Thoracic aorta (tissue), 2 donors: Measurements from ENCODE around the gene KLF5. TPM values are rescaled to one million over a fixed set of nuclear protein-coding genes. Genes with fewer than 3 reads are reported as not detected.

Source experiments
- ATAC-seq: fragments of 150-250 bp; one replicate; pipeline ENCODE4 v1.8.0; 2017; ENCODE audit warnings: low read depth; ENCODE audit not compliant: insufficient number of reproducible peaks, low FRiP score
- DNase-seq: peaks from one replicate; pipeline ENCODE4 v3.0.0-alpha.2; 2020; ENCODE audit warnings: low spot score
- H3K27ac ChIP-seq, 2 donors: fragments of 200-600 bp; sonication (generic); 1 replicate in 1 of 2; 2 replicates in 1 of 2; pipeline ENCODE4 v1.5.1; 2016; ENCODE audit warnings: mild to moderate bottlenecking in 2 of 2, moderate library complexity in 2 of 2
- H3K27me3 ChIP-seq: fragments of 200-600 bp; sonication (generic); replicated peaks from 2 replicates; pipeline ENCODE4 v1.6.0; 2016; ENCODE audit warnings: mild to moderate bottlenecking; ENCODE audit not compliant: insufficient read depth
- H3K36me3 ChIP-seq: fragments of 200-600 bp; sonication (generic); one replicate; pipeline ENCODE4 v1.5.1; 2016
- H3K4me1 ChIP-seq, 2 donors: fragments of 200-600 bp; sonication (generic); 1 replicate in 1 of 2; 2 replicates in 1 of 2; pipeline versions ENCODE4 v1.5.1 to v1.6.0; 2016; ENCODE audit warnings: low read depth in 2 of 2, mild to moderate bottlenecking in 1 of 2; ENCODE audit not compliant: control insufficient read depth in 1 of 2
- H3K4me3 ChIP-seq: fragments of 200-600 bp; sonication (generic); 2 replicates; pipeline ENCODE4 v1.5.1; 2016; ENCODE audit warnings: mild to moderate bottlenecking
- H3K9me3 ChIP-seq: fragments of 200-600 bp; sonication (generic); 2 replicates; pipeline ENCODE4 v1.5.1; 2016
- CTCF ChIP-seq: fragments of 200-600 bp; sonication (generic); IDR thresholded peaks from one replicate; pipeline ENCODE4 v1.5.1; 2019; ENCODE audit warnings: antibody characterized with exemption
- total RNA-seq, 2 donors: library from RNA; depleted of rRNA; stranded (reverse); fragments of >200 nt; gene quantifications; one replicate each; pipeline versions ENCODE4 v1.1.0 to v1.2.3, GENCODE V29; 2016

KLF5 gene
- total RNA-seq, 2 donors from 2014 or later: 2.6 to 6.2 TPM

- Histone ChIP-seq H3K4me3 (no peak overlapping the region), H3K9me3 (no peaks in the 10 kb centered on the region), H3K27me3 (no peaks in the 10 kb centered on the region), H3K36me3 (no peaks in the 10 kb centered on the region), H3K27ac (no peak overlapping the region), H3K4me1 (no peaks in the 10 kb centered on the region)
- TF ChIP-seq CTCF: no peak
- DNase-seq (no peak), ATAC-seq (no peak)
Observed at GRCh38 chr13:73110814-73111213, 52.0 kb downstream of the KLF5 start.

- Histone ChIP-seq H3K4me1 (no peaks in the 10 kb centered on the region), H3K36me3 (no peaks in the 10 kb centered on the region), H3K9me3 (no peaks in the 10 kb centered on the region), H3K4me3 (no peak overlapping the region), H3K27me3 (no peaks in the 10 kb centered on the region), H3K27ac (no peak overlapping the region)
- DNase-seq: no peak
- TF ChIP-seq CTCF: no peak
- no peak for ATAC-seq
Observed at GRCh38 chr13:73111331-73111730, 52.5 kb downstream of the KLF5 start.

DNA sequence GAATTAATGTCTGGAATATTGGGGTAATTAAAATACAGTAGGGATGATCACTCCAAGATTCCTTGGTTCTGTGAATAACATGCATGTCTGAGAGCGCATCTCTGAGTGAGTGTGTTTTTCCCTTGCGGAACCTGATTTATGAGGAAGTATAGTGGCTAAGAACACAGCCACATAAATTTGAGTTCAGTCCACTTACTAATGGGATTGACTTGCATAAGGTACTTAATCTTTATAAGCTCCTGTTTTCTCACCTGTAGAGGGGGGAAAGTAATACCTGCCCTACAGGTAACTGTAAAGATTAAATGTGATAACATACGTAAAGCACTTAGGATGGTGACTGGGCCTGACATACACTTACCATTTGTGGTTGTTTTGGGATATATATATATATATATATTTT is 60.8 kb downstream of the KLF5 start:
- no peak overlapping the region for H3K4me3 ChIP-seq
- H3K9me3 ChIP-seq: no peaks in the 10 kb centered on the region
- ATAC-seq (no peak), DNase-seq (no peak)
- no peaks in the 10 kb centered on the region for H3K4me1 ChIP-seq
- H3K27me3 ChIP-seq: no peaks in the 10 kb centered on the region
- TF ChIP-seq CTCF: no peak
- no peaks in the 10 kb centered on the region for H3K36me3 ChIP-seq
- H3K27ac ChIP-seq: no peak overlapping the region
